GM12878 (cell line): ENCODE measurements around the gene FKBP7. TPM values are rescaled to one million over a fixed set of nuclear protein-coding genes. Genes with fewer than 3 reads are reported as not detected.

Experiments
- ATAC-seq: fragments of 200-7000 bp; cut with Tn5 transposase; 3 replicates; pipeline ENCODE4 v1.9.1; 2020; ENCODE audit warnings: mild to moderate bottlenecking, moderate library complexity
- BruUV-seq: library from RNA; stranded (reverse); fragments of 400-500 nt; replicated peaks from 2 replicates; lab custom pipeline; 2021; lab: Mats Ljungman, UMichigan
- CTCF ChIA-PET: fragments of 300-600 bp; sonication (Branson Sonifier 250); formaldehyde crosslinking; extraction: SDS; loops from one replicate; lab custom pipeline; 2021; ENCODE audit warnings: inconsistent platforms; lab: Yijun Ruan, JAX
- POLR2A ChIA-PET: fragments of 350-600 bp; formaldehyde crosslinking; extraction: SDS; loops from one replicate; lab custom pipeline; 2021; ENCODE audit warnings: inconsistent platforms; lab: Charles Lee
- RAD21 ChIA-PET: fragments of 300-600 bp; sonication (Branson Sonifier 250); formaldehyde crosslinking; loops from one replicate; lab custom pipeline; 2023; ENCODE audit warnings: antibody characterized with exemption; ENCODE audit not compliant: unreplicated experiment; lab: Charles Lee
- SMC1A ChIA-PET: fragments of 300-600 bp; sonication (Branson Sonifier 250); formaldehyde crosslinking; loops from one replicate; lab custom pipeline; 2023; ENCODE audit not compliant: unreplicated experiment, uncharacterized antibody; lab: Charles Lee
- DNase-seq: peaks from one replicate; pipeline ENCODE4 v3.0.0-alpha.2; 2011; ENCODE audit warnings: low read depth, low spot score
- FAIRE-seq: peaks from 3 replicates; lab custom pipeline; 2011; peaks lifted over from hg19 to GRCh38; lab: Jason Lieb, UNC
- H2AFZ ChIP-seq: 2 replicates; pipeline ENCODE4 v1.6.0; 2011; ENCODE audit warnings: low read depth, low read length, control low read depth; ENCODE audit not compliant: control insufficient read depth
- H3K27ac ChIP-seq: 2 replicates; pipeline ENCODE4 v1.5.1; 2011; ENCODE audit warnings: control low read depth; ENCODE audit not compliant: control insufficient read depth, insufficient read depth
- H3K27me3 ChIP-seq, 2 experiments: replicated peaks in 1 of 2; 2 replicates each; pipeline versions ENCODE4 v1.6.0 to v1.6.1; 2011; ENCODE audit warnings: low read length in 1 of 2; ENCODE audit not compliant: control insufficient read depth in 2 of 2, insufficient read depth in 2 of 2
- H3K36me3 ChIP-seq, 2 experiments: 2 replicates each; pipeline ENCODE4 v1.5.1; 2011; ENCODE audit warnings: low read length in 1 of 2; ENCODE audit not compliant: control insufficient read depth in 2 of 2, insufficient read depth in 2 of 2
- H3K4me1 ChIP-seq: 2 replicates; pipeline ENCODE4 v1.6.1; 2011; ENCODE audit warnings: mild to moderate bottlenecking, low read length, moderate library complexity, mixed read lengths; ENCODE audit not compliant: control insufficient read depth, insufficient read depth
- H3K4me2 ChIP-seq: 2 replicates; pipeline ENCODE4 v1.6.0; 2011; ENCODE audit warnings: control low read depth; ENCODE audit not compliant: control insufficient read depth, insufficient read depth
- H3K4me3 ChIP-seq: fragments of 200-600 bp; sonication (generic); 2 replicates; pipeline ENCODE4 v1.5.1; 2016
- H3K79me2 ChIP-seq: 2 replicates; pipeline ENCODE4 v1.6.0; 2011; ENCODE audit warnings: low read length; ENCODE audit not compliant: control insufficient read depth, insufficient read depth
- H3K9ac ChIP-seq: 2 replicates; pipeline ENCODE4 v1.8.0; 2011; ENCODE audit warnings: low read length, control low read depth, mixed read lengths; ENCODE audit not compliant: control insufficient read depth, insufficient read depth
- H3K9me3 ChIP-seq: replicated peaks from 3 replicates; pipeline ENCODE4 v1.5.1; 2011; ENCODE audit warnings: mild to moderate bottlenecking, low read length; ENCODE audit not compliant: control insufficient read depth, insufficient read depth
- H4K20me1 ChIP-seq: 2 replicates; pipeline ENCODE4 v1.6.0; 2011; ENCODE audit not compliant: control insufficient read depth, insufficient read depth
- BCL11A ChIP-seq: IDR thresholded peaks from 2 replicates; pipeline ENCODE4 v1.6.1; 2011; ENCODE audit warnings: low read depth, low read length
- CHD2 ChIP-seq: IDR thresholded peaks from 2 replicates; pipeline ENCODE4 v1.6.1; 2011; ENCODE audit warnings: low read depth, low read length, improper control_type of control experiment, borderline replicate concordance
- HDAC6 ChIP-seq: fragments of 200-600 bp; sonication (generic); IDR thresholded peaks from one replicate; pipeline ENCODE4 v1.8.0; 2017; ENCODE audit warnings: antibody characterized with exemption; ENCODE audit not compliant: unreplicated experiment
- MEF2A ChIP-seq: IDR thresholded peaks from 2 replicates; pipeline ENCODE4 v1.6.1; 2011; ENCODE audit warnings: low read depth, mild to moderate bottlenecking, low read length, moderate library complexity; ENCODE audit not compliant: insufficient read depth
- NFXL1 ChIP-seq: fragments of 450-650 bp; IDR thresholded peaks from 2 replicates; pipeline ENCODE4 v1.6.1; 2017; ENCODE audit warnings: antibody characterized with exemption, mild to moderate bottlenecking, borderline replicate concordance
- PBX3 ChIP-seq: IDR thresholded peaks from 2 replicates; pipeline ENCODE4 v1.6.1; 2011; ENCODE audit warnings: mild to moderate bottlenecking, low read depth, low read length, moderate library complexity; ENCODE audit not compliant: insufficient replicate concordance
- RCOR1 ChIP-seq: conservative IDR thresholded peaks from 2 replicates; pipeline ENCODE4 v1.6.1; 2012; ENCODE audit warnings: low read depth, low read length, improper control_type of control experiment
- TCF3 ChIP-seq: IDR thresholded peaks from 2 replicates; pipeline ENCODE4 v1.6.1; 2012; ENCODE audit warnings: low read depth, mild to moderate bottlenecking, low read length, borderline replicate concordance; ENCODE audit not compliant: insufficient read depth
- WGBS: methylation state at CpG from one replicate; pipeline ENCODE4 v1.1.6; 2016; ENCODE audit warnings: low lambda C conversion rate; ENCODE audit not compliant: insufficient replicate concordance, insufficient coverage; ENCODE audit errors: missing lambda C conversion rate; 5-methylcytosine and 5-hydroxymethylcytosine counted together
- in situ Hi-C: fragments of 300-500 bp; cut with MboI; formaldehyde crosslinking; loops from 9 replicates; pipeline ENCODE4 v1.14.3; 2018; ENCODE audit warnings: mixed read lengths
- intact Hi-C: fragments of 100-400 bp; cut with micrococcal nuclease; formaldehyde crosslinking; loops from one replicate; pipeline ENCODE4 v1.14.2; 2022; ENCODE audit not compliant: unreplicated experiment
- polyA plus RNA-seq, 11 experiments: library from polyadenylated mRNA; depleted of rRNA in 4 of 11; unstranded in 6 of 11; stranded (reverse) in 5 of 11; fragments of >200 nt; fragmentation: Nextera tagmentation in 4 of 11; fragmentation: Illumina TruSeq in 1 of 11; extraction: Ambion mirVana in 4 of 11; extraction: Trizol in 1 of 11; gene quantifications; 1 replicate in 1 of 11; 2 replicates in 10 of 11; pipeline versions ENCODE4 v1.2.1 to v1.2.3, GENCODE V29; 2011 to 2016; ENCODE audit warnings: inconsistent platforms in 2 of 11, missing spikeins in 2 of 11, low read depth in 1 of 11
- total RNA-seq, 4 experiments: library from RNA; depleted of rRNA in 3 of 4; stranded (reverse); fragments of >200 nt in 3 of 4; fragmentation: Illumina TruSeq in 1 of 4; extraction: Trizol in 1 of 4; gene quantifications; 2 replicates each; pipeline versions ENCODE4 v1.2.1 to v1.2.3, GENCODE V29; 2013 to 2021
- TF ChIP-seq, protein P1 (sequence below): fragments of 450-650 bp; IDR thresholded peaks from 2 replicates; pipeline ENCODE4 v1.6.1; 2016; ENCODE audit warnings: mild to moderate bottlenecking
- TF ChIP-seq, protein P2 (sequence below): fragments of 450-650 bp; IDR thresholded peaks from 2 replicates; pipeline ENCODE4 v1.6.1; 2017; ENCODE audit warnings: antibody characterized with exemption, mild to moderate bottlenecking, moderate library complexity

FKBP7 gene
- total and polyA plus RNA-seq, 10 of the 15 experiments (the other 5 are each of a cell fraction or from before 2014, with no cell fraction given): 5.6 to 16.7 (median 12.5) TPM

DNA sequence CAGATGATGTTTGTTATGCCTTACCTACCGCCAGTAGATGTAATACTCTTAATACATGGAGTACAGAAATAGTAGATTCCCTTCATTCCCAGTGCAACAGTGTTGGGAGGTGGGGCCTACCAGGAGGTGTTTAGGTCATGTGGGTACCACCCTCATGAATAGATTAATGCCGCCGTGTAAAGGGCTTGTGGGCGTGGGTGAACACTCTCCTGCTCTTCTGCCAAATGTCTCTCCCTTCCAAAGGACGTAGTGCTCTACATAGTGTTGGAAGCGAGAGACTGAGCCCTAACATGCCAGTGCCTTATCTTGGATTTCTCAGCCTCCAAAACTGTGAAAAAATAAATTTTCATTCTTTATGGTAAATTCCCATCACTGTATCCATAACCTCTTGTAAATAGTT is 32.0 kb upstream of the FKBP7 start (continued):
- TF ChIP-seq, protein P1, sequence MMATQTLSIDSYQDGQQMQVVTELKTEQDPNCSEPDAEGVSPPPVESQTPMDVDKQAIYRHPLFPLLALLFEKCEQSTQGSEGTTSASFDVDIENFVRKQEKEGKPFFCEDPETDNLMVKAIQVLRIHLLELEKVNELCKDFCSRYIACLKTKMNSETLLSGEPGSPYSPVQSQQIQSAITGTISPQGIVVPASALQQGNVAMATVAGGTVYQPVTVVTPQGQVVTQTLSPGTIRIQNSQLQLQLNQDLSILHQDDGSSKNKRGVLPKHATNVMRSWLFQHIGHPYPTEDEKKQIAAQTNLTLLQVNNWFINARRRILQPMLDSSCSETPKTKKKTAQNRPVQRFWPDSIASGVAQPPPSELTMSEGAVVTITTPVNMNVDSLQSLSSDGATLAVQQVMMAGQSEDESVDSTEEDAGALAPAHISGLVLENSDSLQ: no peak
- TF ChIP-seq PBX3 (no peak), NFXL1 (no peak)
- TF ChIP-seq, protein P2, sequence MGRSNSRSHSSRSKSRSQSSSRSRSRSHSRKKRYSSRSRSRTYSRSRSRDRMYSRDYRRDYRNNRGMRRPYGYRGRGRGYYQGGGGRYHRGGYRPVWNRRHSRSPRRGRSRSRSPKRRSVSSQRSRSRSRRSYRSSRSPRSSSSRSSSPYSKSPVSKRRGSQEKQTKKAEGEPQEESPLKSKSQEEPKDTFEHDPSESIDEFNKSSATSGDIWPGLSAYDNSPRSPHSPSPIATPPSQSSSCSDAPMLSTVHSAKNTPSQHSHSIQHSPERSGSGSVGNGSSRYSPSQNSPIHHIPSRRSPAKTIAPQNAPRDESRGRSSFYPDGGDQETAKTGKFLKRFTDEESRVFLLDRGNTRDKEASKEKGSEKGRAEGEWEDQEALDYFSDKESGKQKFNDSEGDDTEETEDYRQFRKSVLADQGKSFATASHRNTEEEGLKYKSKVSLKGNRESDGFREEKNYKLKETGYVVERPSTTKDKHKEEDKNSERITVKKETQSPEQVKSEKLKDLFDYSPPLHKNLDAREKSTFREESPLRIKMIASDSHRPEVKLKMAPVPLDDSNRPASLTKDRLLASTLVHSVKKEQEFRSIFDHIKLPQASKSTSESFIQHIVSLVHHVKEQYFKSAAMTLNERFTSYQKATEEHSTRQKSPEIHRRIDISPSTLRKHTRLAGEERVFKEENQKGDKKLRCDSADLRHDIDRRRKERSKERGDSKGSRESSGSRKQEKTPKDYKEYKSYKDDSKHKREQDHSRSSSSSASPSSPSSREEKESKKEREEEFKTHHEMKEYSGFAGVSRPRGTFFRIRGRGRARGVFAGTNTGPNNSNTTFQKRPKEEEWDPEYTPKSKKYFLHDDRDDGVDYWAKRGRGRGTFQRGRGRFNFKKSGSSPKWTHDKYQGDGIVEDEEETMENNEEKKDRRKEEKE: no peak

- Histone ChIP-seq H4K20me1 (no peaks in the 10 kb centered on the region), H3K4me1 (no peaks in the 10 kb centered on the region), H3K79me2 (no peaks in the 10 kb centered on the region), H2AFZ (no peak overlapping the region), H3K27me3 (no peaks in the 10 kb centered on the region), H3K9me3 (no peaks in the 10 kb centered on the region), H3K4me3 (no peak overlapping the region), H3K36me3 (no peaks in the 10 kb centered on the region; a peak in 1 of 4 replicates), H3K27ac (no peak overlapping the region), H3K4me2 (no peak overlapping the region), H3K9ac (no peak overlapping the region)
- CTCF ChIA-PET: no interaction called here
- in situ Hi-C loops: no loop called here
- DNase-seq (no peak), FAIRE-seq (no peak), ATAC-seq (no peak)
- RAD21 ChIA-PET: no interaction called here
- POLR2A ChIA-PET: interaction anchor here (0.6 kb wide), 1 partner anchor 22 kb away, joined by 3 read pairs; no protein-coding TSS in a partner anchor
- SMC1A ChIA-PET: interaction anchor here (1.5 to 3.1 kb wide), 4 partner anchors 8 to 51 kb away, joined by 3 to 16 read pairs (median 7); no protein-coding TSS in a partner anchor
- TF ChIP-seq TCF3 (no peak), CHD2 (no peak), RCOR1 (no peak), HDAC6 (no peak), BCL11A (no peak), MEF2A (no peak)
- WGBS: 100% methylated on average over 2 of the region's 2 CpGs
- no TSS peak for BruUV-seq
- intact Hi-C loops: no loop called here
Measured at GRCh38 chr2:178508646-178509045, 30.2 kb upstream of the FKBP7 start.
